Rectal smooth muscle tissue (tissue), 1 donor: ENCODE data around the gene BCAS2.
"Not testable (repeated sequence)": the region's sequence is repeated elsewhere in the genome, so short reads cannot be mapped to it uniquely, and the experiment has no call there.

Experiments
- H3K27ac ChIP-seq: one replicate; pipeline ENCODE4 v1.7.0; 2013; ENCODE audit warnings: low read depth, low read length, inconsistent platforms
- H3K27me3 ChIP-seq: one replicate; pipeline ENCODE4 v1.7.0; 2013; ENCODE audit warnings: low read length; ENCODE audit not compliant: control insufficient read depth, insufficient read depth
- H3K36me3 ChIP-seq: one replicate; pipeline ENCODE4 v1.7.0; 2013; ENCODE audit warnings: low read length; ENCODE audit not compliant: control insufficient read depth, insufficient read depth
- H3K4me1 ChIP-seq: one replicate; pipeline ENCODE4 v1.7.0; 2013; ENCODE audit warnings: low read length; ENCODE audit not compliant: control insufficient read depth, insufficient read depth
- H3K4me3 ChIP-seq: one replicate; pipeline ENCODE4 v1.7.0; 2013; ENCODE audit warnings: low read length
- H3K9ac ChIP-seq: one replicate; pipeline ENCODE4 v1.7.0; 2013; ENCODE audit warnings: low read length

The BCAS2 gene

DNA sequence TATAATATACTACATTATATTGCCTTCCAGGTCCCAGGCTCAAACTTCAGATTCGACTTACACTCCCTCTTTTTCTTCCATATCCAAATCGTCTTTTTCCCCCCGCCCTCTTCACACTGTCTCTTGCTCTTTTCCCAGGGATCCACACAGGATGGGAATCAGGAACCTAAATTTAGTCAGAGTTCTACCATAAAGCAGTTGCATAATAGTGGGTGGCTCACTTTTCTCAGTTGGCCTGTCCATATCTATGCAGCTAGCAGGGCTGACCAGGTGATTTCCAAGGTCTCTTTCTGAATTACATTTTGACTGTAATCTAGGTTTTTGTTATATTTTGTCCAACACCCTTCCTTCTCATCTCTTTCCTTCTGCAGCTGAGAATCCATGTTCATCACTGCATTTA is 7.7 kb upstream of the BCAS2 start:
- Histone ChIP-seq H3K27ac (no peak overlapping the region), H3K36me3 (no peaks in the 10 kb centered on the region), H3K27me3 (no peaks in the 10 kb centered on the region), H3K4me3 (no peak overlapping the region), H3K9ac (no peak overlapping the region), H3K4me1 (no peaks in the 10 kb centered on the region)

DNA sequence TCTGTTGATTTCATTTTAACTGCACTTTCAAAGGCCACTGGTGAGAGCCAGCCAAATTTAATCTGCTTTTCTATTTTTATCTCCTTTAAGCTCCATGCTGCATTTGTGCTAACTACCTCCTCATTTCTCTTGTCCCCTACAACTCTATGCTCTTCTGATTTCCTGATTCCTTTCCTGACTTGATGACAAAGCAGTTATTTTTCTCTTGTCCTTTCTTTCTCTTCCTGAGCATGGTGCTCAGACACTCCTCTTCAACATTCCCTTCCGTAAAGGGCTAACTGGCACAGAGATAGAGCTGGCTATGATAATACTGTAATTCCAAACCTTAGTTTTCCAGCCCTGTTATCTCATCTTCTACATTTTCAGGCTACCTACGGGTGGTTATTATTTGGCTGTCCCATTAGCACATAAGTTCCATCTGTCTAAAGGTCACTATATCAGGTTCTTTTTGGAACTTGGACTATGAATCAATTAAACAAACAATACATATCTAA is 6.8 kb upstream of the BCAS2 start:
- H3K36me3 ChIP-seq = no peaks in the 10 kb centered on the region
- no peaks in the 10 kb centered on the region for H3K27me3 ChIP-seq
- H3K27ac ChIP-seq = no peak overlapping the region
- no peak overlapping the region for H3K9ac ChIP-seq
- no peaks in the 10 kb centered on the region for H3K4me1 ChIP-seq
- H3K4me3 ChIP-seq = no peak overlapping the region

DNA sequence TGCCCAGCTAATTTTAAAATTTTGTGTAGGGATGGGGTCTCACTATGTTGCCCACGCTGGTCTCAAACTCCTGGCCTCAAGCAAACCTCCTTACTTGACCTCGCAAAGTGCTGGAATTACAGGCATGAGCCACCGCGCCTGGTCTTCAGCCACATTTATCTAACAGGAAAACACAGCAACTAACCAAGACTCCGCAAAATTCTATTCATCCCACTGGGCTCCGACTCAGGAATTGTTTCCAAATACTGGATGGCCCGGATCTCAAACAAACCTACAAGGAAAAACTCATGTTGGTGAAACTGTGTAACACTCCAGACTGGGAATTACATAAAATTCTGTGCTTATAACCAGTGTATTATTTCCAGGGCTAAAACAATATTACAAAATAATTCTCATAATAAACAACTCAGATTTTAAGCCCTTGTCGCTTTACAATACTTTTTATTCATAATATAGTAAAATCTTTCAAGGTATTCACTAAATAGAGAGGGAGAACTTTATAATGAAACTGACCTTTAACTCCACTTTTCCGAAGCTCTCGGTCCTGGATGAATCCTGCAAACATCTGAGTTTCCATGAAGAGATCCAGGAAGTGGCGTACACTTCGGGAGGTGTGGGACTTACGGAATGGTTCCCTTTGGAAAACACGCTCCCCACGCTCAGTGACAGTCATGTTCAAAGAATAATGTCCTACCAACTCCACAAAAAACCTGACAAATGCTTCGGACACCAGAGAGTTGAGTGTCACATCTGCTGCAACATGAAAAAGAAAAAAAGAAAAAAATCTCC is 6.0 kb upstream of the BCAS2 start:
- no peak overlapping the region for H3K4me3 ChIP-seq
- H3K27ac ChIP-seq = no peak overlapping the region
- H3K9ac ChIP-seq = no peak overlapping the region
- H3K27me3 ChIP-seq = no peaks in the 10 kb centered on the region
- H3K4me1 ChIP-seq = no peaks in the 10 kb centered on the region
- H3K36me3 ChIP-seq = no peaks in the 10 kb centered on the region

DNA sequence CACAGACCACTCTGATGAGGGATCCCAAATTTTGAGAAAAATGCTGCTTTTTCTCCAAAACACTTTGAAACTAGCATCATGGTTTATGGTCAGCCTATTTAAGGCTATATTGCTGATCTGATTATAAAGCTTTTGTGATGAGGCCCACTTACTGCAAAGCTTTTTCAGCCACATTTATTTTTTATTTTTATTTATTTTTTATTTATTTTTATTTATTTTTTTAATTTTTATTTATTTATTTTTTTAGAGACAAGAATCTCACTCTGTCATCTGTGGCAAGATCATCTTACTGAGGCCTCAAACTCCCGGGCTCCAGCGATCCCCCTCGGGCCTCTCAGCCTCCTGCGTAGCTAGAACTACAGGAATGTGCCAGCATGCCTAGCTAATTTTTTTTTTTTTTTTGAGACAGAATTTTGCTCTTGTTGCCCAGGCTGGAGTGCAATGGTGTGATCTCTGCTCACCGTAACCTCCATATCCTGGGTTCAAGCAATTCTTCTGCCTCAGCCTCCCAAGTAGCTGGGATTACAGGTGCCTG is 5.2 kb upstream of the BCAS2 start:
- Histone ChIP-seq H3K4me1 (no peaks in the 10 kb centered on the region), H3K27me3 (no peaks in the 10 kb centered on the region), H3K36me3 (no peaks in the 10 kb centered on the region), H3K27ac (no peak overlapping the region), H3K4me3 (no peak overlapping the region), H3K9ac (no peak overlapping the region)

DNA sequence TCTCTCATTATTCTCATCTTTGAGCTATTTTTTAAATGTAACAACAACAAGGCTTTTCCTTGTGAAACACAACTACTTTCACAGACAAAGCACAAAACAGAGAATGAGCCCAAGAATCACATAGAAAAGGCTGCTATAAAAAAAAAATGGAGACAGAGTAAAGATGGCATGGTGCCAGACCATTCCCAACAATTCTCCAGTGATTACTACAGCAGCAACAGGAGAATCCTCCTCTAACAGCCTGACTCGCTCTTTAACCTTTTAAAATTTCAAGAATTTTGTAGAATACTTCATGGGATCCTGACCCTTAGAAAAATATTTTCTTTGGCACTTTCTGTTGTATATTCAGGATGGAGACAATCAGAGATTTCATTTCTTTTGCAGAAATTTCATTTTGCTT is 3.8 kb upstream of the BCAS2 start:
- Histone ChIP-seq H3K4me3 (no peak overlapping the region), H3K36me3 (no peaks in the 10 kb centered on the region), H3K27me3 (no peaks in the 10 kb centered on the region), H3K4me1 (peaks cover 6% of the 10 kb centered on the region), H3K9ac (no peak overlapping the region), H3K27ac (no peak overlapping the region)

DNA sequence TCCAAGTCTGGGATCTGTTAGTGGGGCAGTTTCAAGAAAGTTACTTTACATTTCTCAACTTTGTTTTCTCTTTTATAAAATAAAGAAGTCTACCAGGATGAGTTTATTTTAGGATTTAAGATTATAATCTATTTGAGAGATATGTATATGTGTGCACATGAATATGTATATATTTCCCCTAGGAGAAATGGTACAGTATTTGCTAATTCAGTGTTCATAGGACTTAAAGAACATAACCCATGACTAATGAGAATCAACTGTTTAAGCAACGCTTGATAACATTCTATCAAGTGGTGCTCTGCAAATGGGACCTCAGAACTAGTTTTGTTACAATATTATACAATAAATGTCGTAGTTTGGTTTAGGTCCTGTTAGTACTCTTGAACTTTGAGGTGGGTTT is 7.0 kb downstream of the BCAS2 start:
- Histone ChIP-seq H3K27me3 (no peaks in the 10 kb centered on the region), H3K4me1 (no peaks in the 10 kb centered on the region), H3K36me3 (peaks cover 15% of the 10 kb centered on the region), H3K4me3 (no peak overlapping the region), H3K27ac (no peak overlapping the region), H3K9ac (no peak overlapping the region)

DNA sequence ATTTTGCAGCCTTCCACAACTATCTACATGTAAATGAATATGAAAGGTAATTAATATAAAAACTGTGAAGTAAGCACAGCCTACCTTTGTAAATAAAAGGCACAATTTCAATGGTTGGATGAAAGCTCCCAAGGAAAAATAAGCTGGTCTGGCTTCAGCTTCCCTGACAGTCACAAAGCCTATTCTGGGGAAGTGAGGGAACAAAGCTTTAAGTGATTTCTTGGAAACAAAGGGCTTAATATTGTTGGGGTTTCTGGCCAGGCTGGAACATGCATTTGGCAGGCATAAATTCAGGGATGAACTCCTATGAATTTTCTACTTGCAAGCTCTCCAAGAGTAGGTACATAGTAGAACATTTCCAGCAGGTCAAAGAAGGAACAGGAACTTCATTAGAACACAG is 17.3 kb downstream of the BCAS2 start:
- no peak overlapping the region for H3K4me3 ChIP-seq
- no peak overlapping the region for H3K27ac ChIP-seq
- no peaks in the 10 kb centered on the region for H3K4me1 ChIP-seq
- H3K27me3 ChIP-seq = no peaks in the 10 kb centered on the region
- H3K9ac ChIP-seq = no peak overlapping the region
- peaks cover 3% of the 10 kb centered on the region for H3K36me3 ChIP-seq

DNA sequence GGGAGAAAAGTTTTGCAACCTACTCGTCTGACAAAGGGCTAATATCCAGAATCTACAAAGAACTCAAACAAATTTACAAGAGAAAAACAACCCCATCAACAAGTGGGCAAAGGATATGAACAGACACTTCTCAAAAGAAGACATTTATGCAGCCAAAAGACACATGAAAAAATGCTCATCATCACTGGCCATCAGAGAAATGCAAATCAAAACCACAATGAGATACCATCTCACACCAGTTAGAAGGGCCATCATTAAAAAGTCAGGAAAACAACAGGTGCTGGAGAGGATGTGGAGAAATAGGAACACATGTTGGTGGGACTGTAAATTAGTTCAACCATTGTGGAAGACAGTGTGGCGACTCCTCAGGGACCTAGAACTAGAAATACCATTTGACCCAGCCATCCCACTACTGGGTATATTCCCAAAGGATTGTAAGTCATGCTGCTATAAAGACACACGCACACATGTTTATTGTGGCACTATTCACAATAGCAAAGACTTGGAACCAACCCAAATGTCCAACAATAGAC is 18.4 kb downstream of the BCAS2 start:
- not testable (repeated sequence) for H3K27ac ChIP-seq, H3K4me1 ChIP-seq, H3K4me3 ChIP-seq, H3K9ac ChIP-seq, H3K36me3 ChIP-seq, H3K27me3 ChIP-seq

DNA sequence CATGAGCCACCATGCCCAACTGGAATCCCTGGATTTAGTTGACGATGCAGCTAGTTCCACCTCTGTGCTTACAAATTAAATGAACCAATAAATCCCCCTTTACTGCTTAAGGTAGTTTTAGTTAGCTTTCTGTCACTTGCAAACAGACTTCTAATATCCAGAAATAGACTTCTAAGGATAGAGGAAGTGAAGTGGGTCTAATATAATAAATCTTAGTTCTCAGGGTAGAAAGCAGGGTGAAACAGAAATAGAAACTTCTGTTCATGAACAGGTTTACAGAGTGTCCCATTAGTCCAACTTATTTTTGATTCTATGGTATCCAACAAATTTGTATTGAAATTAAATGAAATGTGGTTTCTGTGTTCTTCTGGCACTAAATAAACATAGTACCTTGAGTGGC is 20.1 kb downstream of the BCAS2 start:
- Histone ChIP-seq H3K9ac (no peak overlapping the region), H3K27me3 (no peaks in the 10 kb centered on the region), H3K36me3 (no peaks in the 10 kb centered on the region), H3K4me1 (no peaks in the 10 kb centered on the region), H3K27ac (no peak overlapping the region), H3K4me3 (no peak overlapping the region)

DNA sequence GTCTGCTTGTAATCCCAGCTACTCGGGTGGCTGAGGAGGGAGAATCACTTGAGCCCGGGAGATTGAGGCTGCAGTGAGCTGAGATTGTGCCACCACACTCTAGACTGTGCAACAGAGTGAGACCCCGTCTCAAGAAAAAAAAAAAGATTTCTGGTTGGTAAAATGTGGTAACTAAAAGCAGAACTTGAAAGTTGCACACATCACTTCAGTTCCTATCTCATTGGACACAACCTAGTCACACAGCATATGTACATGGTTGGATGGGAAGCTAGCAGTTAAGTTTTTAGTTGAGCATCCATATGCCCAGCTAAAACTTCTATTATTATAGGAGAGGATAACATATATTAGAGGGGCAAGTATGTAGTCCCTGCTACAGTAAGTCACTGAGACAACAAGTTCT is 22.1 kb downstream of the BCAS2 start:
- no peaks in the 10 kb centered on the region for H3K36me3 ChIP-seq
- no peak overlapping the region for H3K4me3 ChIP-seq
- H3K9ac ChIP-seq = no peak overlapping the region
- no peaks in the 10 kb centered on the region for H3K4me1 ChIP-seq
- H3K27me3 ChIP-seq = no peaks in the 10 kb centered on the region
- H3K27ac ChIP-seq = no peak overlapping the region

DNA sequence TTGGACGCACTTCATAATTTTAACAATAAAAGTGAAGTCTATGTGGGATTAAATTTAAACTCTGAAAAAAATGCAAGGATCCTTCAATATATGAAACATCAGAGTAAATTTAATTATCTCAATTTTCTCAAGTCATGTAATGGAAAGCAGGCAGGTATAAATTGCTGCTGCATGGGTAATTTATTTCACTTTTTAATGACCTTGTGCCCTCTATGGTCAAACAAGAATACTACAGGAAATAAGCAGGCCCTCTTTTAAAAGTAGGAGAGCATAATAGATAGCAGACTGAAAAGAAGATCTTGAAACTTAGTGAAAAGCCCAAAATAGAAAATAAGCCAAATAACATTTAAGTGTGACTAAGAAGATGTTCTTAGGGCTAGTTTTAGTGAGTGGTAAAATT is 22.9 kb downstream of the BCAS2 start:
- Histone ChIP-seq H3K36me3 (no peaks in the 10 kb centered on the region), H3K27ac (no peak overlapping the region), H3K27me3 (no peaks in the 10 kb centered on the region), H3K9ac (no peak overlapping the region), H3K4me1 (no peaks in the 10 kb centered on the region), H3K4me3 (no peak overlapping the region)

DNA sequence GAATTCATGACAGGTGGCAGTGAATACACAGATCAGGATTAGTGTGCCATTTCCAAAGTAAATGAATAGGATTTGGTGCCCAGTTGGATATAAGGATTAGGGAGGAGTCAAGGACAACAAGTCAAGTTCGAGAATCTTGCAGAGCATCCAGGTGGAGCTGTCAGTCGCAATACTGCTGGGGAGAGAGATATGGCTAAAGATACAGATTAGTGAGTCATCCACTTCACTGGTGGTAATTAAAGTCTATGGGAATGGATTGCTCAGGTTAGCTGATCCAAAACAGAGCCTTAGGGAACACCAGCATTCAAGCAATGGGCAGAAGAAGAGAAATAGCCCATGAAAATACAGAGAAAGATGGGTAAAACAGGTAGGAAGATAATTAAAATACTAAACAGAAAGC is 26.8 kb downstream of the BCAS2 start:
- Histone ChIP-seq H3K27me3 (no peaks in the 10 kb centered on the region), H3K9ac (no peak overlapping the region), H3K4me3 (no peak overlapping the region), H3K27ac (no peak overlapping the region), H3K4me1 (no peaks in the 10 kb centered on the region), H3K36me3 (no peaks in the 10 kb centered on the region)

DNA sequence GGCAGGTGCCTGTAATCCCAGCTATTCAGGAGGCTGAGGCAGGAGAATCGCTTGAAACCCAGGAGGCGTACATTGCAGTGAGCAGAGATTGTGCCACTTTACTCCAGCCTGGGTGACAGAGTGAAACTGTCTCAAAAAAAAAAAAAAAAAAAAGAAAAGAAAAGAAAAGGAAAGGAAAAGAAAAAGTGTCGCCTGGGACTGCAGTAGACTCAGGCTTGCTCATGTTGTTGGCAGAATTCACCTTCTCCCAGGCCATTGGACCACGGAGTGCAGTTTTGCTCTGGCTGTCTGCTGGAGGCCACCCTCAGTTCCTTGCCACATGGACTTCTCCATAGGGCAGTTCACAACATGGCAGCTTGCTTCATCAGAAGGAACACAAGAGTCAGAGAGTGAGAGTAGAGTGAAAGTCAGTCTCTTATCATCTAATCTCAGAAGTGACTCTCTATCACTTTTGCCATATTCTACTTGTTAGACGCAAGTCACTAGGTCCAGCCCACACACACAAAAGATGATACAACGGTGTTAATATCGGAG is 29.2 kb downstream of the BCAS2 start:
- Histone ChIP-seq H3K27me3 (no peaks in the 10 kb centered on the region), H3K4me3 (no peak overlapping the region)

More for the DNA sequence above, 29.2 kb downstream of the BCAS2 start:
- Histone ChIP-seq H3K9ac (no peak overlapping the region), H3K27ac (no peak overlapping the region), H3K4me1 (no peaks in the 10 kb centered on the region), H3K36me3 (no peaks in the 10 kb centered on the region)
